KMS-11 (cell line): ENCODE results near the gene CACHD1.

Experiments used
- H2AFZ ChIP-seq: fragments of 200-600 bp; sonication (generic); 2 replicates; pipeline ENCODE4 v1.6.1; 2016; ENCODE audit warnings: antibody characterized with exemption, mixed run types, low read depth
- H3K27ac ChIP-seq: fragments of 200-600 bp; sonication (generic); 2 replicates; pipeline ENCODE4 v1.6.1; 2016; ENCODE audit warnings: mild to moderate bottlenecking, mixed run types
- H3K27me3 ChIP-seq: fragments of 200-600 bp; sonication (generic); 2 replicates; pipeline ENCODE4 v1.6.1; 2017; ENCODE audit warnings: mild to moderate bottlenecking, low read depth, mixed run types, moderate library complexity; ENCODE audit not compliant: insufficient read depth
- H3K36me3 ChIP-seq: fragments of 200-600 bp; sonication (generic); 2 replicates; pipeline ENCODE4 v1.6.1; 2017; ENCODE audit warnings: mild to moderate bottlenecking, mixed run types; ENCODE audit not compliant: insufficient read depth
- H3K4me1 ChIP-seq: fragments of 200-600 bp; sonication (generic); 2 replicates; pipeline ENCODE4 v1.6.1; 2016; ENCODE audit warnings: mild to moderate bottlenecking, low read depth, mixed run types; ENCODE audit not compliant: poor library complexity, severe bottlenecking
- H3K4me2 ChIP-seq: fragments of 200-600 bp; sonication (generic); 2 replicates; pipeline ENCODE4 v1.7.0; 2016; ENCODE audit warnings: mild to moderate bottlenecking, mixed run types
- H3K4me3 ChIP-seq: fragments of 200-600 bp; sonication (generic); IDR thresholded peaks from 2 replicates; pipeline ENCODE4 v1.6.1; 2017; ENCODE audit warnings: low read depth, low read length, mixed read lengths; ENCODE audit not compliant: insufficient read depth
- H3K79me2 ChIP-seq: fragments of 200-600 bp; sonication (generic); 2 replicates; pipeline ENCODE4 v1.6.1; 2016; ENCODE audit warnings: low read depth, mixed run types; ENCODE audit not compliant: insufficient read depth
- H3K9ac ChIP-seq: fragments of 200-600 bp; sonication (generic); 2 replicates; pipeline ENCODE4 v1.6.1; 2016; ENCODE audit warnings: mild to moderate bottlenecking, mixed run types
- H4K20me1 ChIP-seq: fragments of 200-600 bp; sonication (generic); 2 replicates; pipeline ENCODE4 v1.6.1; 2016; ENCODE audit warnings: mild to moderate bottlenecking, mixed run types; ENCODE audit not compliant: insufficient read depth
- CTCF ChIP-seq: fragments of 200-600 bp; sonication (generic); conservative IDR thresholded peaks from 2 replicates; pipeline ENCODE4 v1.6.1; 2017; ENCODE audit warnings: low read depth, mild to moderate bottlenecking, antibody characterized with exemption, low read length, moderate library complexity, mixed read lengths

CACHD1 gene

DNA sequence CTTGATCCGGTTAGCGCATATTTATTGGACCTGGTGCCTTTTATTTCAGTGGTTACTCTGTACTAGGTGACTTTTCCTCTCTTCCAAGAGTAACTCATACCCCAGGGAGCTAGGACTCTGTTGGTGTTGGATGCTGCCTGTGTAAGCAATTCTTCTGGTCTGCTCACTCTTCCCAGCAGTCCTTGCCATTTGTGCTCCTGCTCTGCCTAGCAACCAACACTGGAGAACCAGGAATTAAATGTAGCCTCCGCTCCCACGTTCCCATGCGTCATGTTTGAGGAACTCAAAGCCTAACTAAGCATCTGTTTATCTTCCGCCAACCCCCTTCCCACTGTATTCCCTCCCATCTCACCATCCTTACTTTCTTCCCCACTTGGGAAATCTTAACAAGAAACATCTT is 209.2 kb downstream of the CACHD1 start:
- Histone ChIP-seq H3K27ac (no peak overlapping the region), H2AFZ (no peak overlapping the region), H4K20me1 (no peaks in the 10 kb centered on the region), H3K9ac (no peak overlapping the region), H3K4me1 (no peaks in the 10 kb centered on the region), H3K27me3 (no peaks in the 10 kb centered on the region), H3K79me2 (no peaks in the 10 kb centered on the region), H3K36me3 (no peaks in the 10 kb centered on the region), H3K4me2 (no peak overlapping the region), H3K4me3 (no peak overlapping the region)
- TF ChIP-seq CTCF: no peak

GRCh38 chr1:64680599-64680998 is 210.7 kb downstream of the CACHD1 start:
- TF ChIP-seq CTCF: no peak
- no peaks in the 10 kb centered on the region for H3K36me3 ChIP-seq

GRCh38 chr1:64681043-64681442 is 211.1 kb downstream of the CACHD1 start:
- Histone ChIP-seq H4K20me1 (no peaks in the 10 kb centered on the region), H3K4me1 (no peaks in the 10 kb centered on the region), H2AFZ (no peak overlapping the region), H3K27me3 (no peaks in the 10 kb centered on the region), H3K9ac (no peak overlapping the region), H3K79me2 (no peaks in the 10 kb centered on the region), H3K27ac (no peak overlapping the region), H3K4me3 (no peak overlapping the region), H3K36me3 (no peaks in the 10 kb centered on the region), H3K4me2 (no peak overlapping the region)
- no peak for TF ChIP-seq CTCF

More at GRCh38 chr1:64680599-64680998, 210.7 kb downstream of the CACHD1 start:
- Histone ChIP-seq H3K9ac (no peak overlapping the region), H3K4me2 (no peak overlapping the region), H2AFZ (no peak overlapping the region), H4K20me1 (no peaks in the 10 kb centered on the region), H3K79me2 (no peaks in the 10 kb centered on the region), H3K4me3 (no peak overlapping the region), H3K4me1 (no peaks in the 10 kb centered on the region), H3K27ac (no peak overlapping the region), H3K27me3 (no peaks in the 10 kb centered on the region)

- Histone ChIP-seq H3K4me1 (no peaks in the 10 kb centered on the region), H2AFZ (no peak overlapping the region), H3K27me3 (no peaks in the 10 kb centered on the region), H3K36me3 (no peaks in the 10 kb centered on the region), H3K27ac (no peak overlapping the region), H3K79me2 (no peaks in the 10 kb centered on the region), H4K20me1 (no peaks in the 10 kb centered on the region), H3K4me3 (no peak overlapping the region), H3K4me2 (no peak overlapping the region), H3K9ac (no peak overlapping the region)
- no peak for TF ChIP-seq CTCF
Observed at GRCh38 chr1:64683419-64683818, 213.5 kb downstream of the CACHD1 start.

DNA sequence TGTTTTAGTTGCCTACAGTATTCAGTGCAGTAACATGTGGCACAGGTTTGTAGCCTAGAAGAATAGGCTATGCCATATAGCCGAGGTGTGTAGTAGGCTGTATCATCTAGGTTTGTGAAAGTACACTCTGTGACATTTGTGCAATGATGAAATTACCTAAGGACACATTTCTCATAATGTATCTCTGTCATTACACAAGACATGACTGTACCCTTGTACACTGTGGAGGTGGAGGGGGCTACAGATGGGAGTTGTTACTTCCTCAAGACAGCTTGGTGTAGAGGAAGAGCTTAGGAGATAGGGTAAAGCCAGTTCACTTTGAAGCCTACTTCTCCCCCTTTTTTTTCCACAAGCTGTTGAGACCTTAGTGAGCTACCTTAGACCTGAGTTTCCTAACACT is 215.3 kb downstream of the CACHD1 start:
- Histone ChIP-seq H3K4me3 (no peak overlapping the region), H3K27me3 (no peaks in the 10 kb centered on the region), H3K4me2 (no peak overlapping the region), H3K9ac (no peak overlapping the region), H4K20me1 (no peaks in the 10 kb centered on the region), H3K36me3 (no peaks in the 10 kb centered on the region), H3K79me2 (no peaks in the 10 kb centered on the region), H3K27ac (no peak overlapping the region), H2AFZ (no peak overlapping the region), H3K4me1 (no peaks in the 10 kb centered on the region)
- no peak for TF ChIP-seq CTCF
